GM20000 (cell line): Measurements from ENCODE around the gene CDK5RAP2.

Source experiments
- DNase-seq: peaks from one replicate; pipeline ENCODE4 v3.0.0; 2012; ENCODE audit warnings: low spot score
- TF ChIP-seq, protein P1 (sequence below): IDR thresholded peaks from 2 replicates; pipeline ENCODE4 v1.5.1; 2012; ENCODE audit warnings: mild to moderate bottlenecking, control low read depth; ENCODE audit errors: extremely low read depth, missing control alignments

Gene CDK5RAP2

DNA sequence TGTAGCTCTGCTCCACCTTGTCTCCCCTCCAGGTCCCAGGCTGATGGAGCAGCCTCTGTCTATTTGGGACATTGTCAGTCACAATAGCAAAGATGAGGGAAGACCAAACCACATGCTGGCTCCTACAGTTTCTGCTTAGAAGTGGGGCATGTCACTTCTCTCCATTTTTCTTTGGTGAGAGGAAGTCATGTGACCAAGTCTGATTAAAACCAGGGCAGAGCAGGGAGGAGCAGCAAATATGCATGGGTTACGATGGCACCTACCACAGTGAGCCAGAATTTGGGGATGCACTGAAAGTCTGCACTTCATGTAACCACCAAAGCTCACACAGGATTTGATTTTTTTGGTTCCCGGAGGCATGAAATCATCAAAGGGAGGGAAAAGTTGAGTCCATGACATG is 234.6 kb downstream of the CDK5RAP2 start:
- DNase-seq: no peak
- TF ChIP-seq, protein P1, sequence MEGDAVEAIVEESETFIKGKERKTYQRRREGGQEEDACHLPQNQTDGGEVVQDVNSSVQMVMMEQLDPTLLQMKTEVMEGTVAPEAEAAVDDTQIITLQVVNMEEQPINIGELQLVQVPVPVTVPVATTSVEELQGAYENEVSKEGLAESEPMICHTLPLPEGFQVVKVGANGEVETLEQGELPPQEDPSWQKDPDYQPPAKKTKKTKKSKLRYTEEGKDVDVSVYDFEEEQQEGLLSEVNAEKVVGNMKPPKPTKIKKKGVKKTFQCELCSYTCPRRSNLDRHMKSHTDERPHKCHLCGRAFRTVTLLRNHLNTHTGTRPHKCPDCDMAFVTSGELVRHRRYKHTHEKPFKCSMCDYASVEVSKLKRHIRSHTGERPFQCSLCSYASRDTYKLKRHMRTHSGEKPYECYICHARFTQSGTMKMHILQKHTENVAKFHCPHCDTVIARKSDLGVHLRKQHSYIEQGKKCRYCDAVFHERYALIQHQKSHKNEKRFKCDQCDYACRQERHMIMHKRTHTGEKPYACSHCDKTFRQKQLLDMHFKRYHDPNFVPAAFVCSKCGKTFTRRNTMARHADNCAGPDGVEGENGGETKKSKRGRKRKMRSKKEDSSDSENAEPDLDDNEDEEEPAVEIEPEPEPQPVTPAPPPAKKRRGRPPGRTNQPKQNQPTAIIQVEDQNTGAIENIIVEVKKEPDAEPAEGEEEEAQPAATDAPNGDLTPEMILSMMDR: no peak

DNA sequence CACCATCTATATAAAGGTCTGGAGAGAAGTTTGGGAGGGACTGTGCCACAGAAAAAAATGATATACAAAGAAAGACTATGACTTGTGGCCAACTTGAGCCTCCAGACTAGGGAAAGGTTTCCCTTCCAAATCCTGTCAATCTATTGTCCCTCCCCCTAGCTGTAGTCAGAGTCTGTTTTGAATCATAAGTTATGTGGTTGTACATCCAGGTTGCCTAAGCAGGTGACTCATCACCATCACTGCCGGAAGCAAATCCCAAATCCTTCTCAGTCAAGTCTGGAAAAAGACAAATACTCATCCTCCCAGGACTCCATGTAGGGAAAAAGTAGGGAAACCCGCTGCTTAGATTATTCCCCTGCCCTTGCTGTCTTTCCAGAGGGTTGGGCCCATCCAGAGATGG is 235.7 kb downstream of the CDK5RAP2 start:
- TF ChIP-seq, protein P1: no peak
- no peak for DNase-seq

DNA sequence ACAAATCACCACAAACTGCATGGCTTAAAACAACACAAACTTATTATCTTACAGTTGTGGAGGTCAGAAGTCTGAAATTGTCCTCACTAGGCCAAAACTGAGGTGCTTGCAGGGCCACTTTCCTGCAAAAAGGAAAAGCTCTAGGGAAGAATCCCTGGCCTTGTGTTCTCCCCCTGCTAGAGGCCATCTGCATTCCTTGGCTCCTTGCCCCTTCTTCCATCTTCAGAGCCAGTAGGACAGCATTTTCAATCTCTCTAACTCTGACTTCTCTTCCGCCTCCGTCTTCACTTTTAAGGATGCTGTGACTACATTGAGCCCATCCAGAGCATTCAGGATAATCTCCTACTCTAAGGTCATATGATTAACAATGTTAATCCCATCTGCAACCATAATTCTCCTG is 236.6 kb downstream of the CDK5RAP2 start:
- no peak for DNase-seq
- TF ChIP-seq, protein P1: no peak
